Measurements from ENCODE around the gene NR0B1. TPM values are rescaled to one million over a fixed set of nuclear protein-coding genes. Genes with fewer than 3 reads are reported as not detected.

Gene NR0B1
- polyA plus RNA-seq, 1 of the 3 experiments (the other 2 are of a cell fraction): 2.2 TPM

GRCh38 chrX:30327762-30328161, 18.6 kb upstream of the NR0B1 start:
- WGBS (ENCODE audit: low lambda C conversion rate): 10% methylated on average over 4 of the region's 4 CpGs
- Histone ChIP-seq H3K36me3 (replicated peaks in 1 of 2; ENCODE audit: control insufficient read depth in 1 of 2, insufficient read depth in 2 of 2, low read length in 1 of 2) (no peaks in the 10 kb centered on the region), H3K27me3 (ENCODE audit: insufficient read depth) (peaks cover 6% of the 10 kb centered on the region; the same call in 1 of the 2 replicates), H3K9me2 (no peaks in the 10 kb centered on the region), H2AFZ (ENCODE audit: low read depth) (no peak overlapping the region), H4K20me1 (ENCODE audit: insufficient read depth) (no peaks in the 10 kb centered on the region), H3F3A (replicated peaks; ENCODE audit: insufficient read depth) (no peaks in the 10 kb centered on the region), H3K4me1 (ENCODE audit: control insufficient read depth in 1 of 2, insufficient read depth in 2 of 2, low read depth in 1 of 2, low read length in 1 of 2) (no peaks in the 10 kb centered on the region), H3K79me2 (ENCODE audit: insufficient read depth) (no peaks in the 10 kb centered on the region), H3K9ac (no peak overlapping the region), H3K9me3 (no peaks in the 10 kb centered on the region), H3K4me2 (no peak overlapping the region), H3K4me3 (ENCODE audit: low read depth in 2 of 2, low read length in 1 of 2) (no peak overlapping the region), H3K27ac (ENCODE audit: low read depth in 2 of 2, low read length in 1 of 2) (no peak overlapping the region)
- TF ChIP-seq PBX3 (IDR thresholded peaks at IDR 0.05) (no peak), RCOR1 (IDR thresholded peaks at IDR 0.05; ENCODE audit: low read length) (no peak), EZH2phosphoT487 (IDR thresholded peaks at IDR 0.05; ENCODE audit: borderline replicate concordance, low read depth) (no peak), NRF1 (IDR thresholded peaks at IDR 0.05; ENCODE audit: low read depth, low read length) (no peak), TCF12 (IDR thresholded peaks at IDR 0.05) (no peak), EP300 (IDR thresholded peaks at IDR 0.05; ENCODE audit: borderline replicate concordance in 1 of 2, low read depth in 1 of 2, low read length in 1 of 2) (no peak), CTCF (IDR thresholded peaks at IDR 0.05) (peak; percentile 41), GATA2 (CRISPR knock-in tag; IDR thresholded peaks at IDR 0.05) (no peak)
- POLR2A ChIA-PET: no interaction called here
- DNase-seq: no peak
- CTCF ChIA-PET: interaction anchor here (0.6 kb wide), 1 partner anchor 20 kb away, joined by 3 read pairs; no protein-coding TSS in a partner anchor

DNA sequence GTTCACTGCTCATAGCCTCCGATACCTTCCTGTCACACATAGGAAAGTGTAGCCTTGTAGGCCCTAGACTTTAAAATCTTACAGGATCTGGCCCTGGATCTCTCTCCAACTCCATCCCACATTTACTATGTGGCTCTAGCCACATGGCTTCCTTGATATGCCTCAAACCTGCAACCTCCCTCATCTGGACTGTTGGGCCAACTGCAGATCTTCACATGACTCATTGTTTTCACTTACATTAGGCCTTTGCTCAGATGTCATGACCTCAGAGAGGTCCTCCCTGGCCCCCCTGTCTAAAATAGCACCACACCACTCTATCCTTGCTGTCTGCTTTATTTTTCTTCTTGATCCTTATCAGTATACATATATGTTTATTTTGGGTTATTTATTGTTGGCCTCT, 8.1 kb upstream of the NR0B1 start:
- H3K27ac ChIP-seq (ENCODE audit: low read depth in 2 of 2, low read length in 1 of 2): no peak overlapping the region
- no peaks in the 10 kb centered on the region for H3K9me3 ChIP-seq
- WGBS (ENCODE audit: low lambda C conversion rate): 63% methylated on average over 1 of the region's 1 CpG
- H3K9ac ChIP-seq: no peak overlapping the region
- H3K27me3 ChIP-seq (ENCODE audit: insufficient read depth): no peaks in the 10 kb centered on the region
- H3K4me1 ChIP-seq (ENCODE audit: control insufficient read depth in 1 of 2, insufficient read depth in 2 of 2, low read depth in 1 of 2, low read length in 1 of 2): no peaks in the 10 kb centered on the region
- H3K36me3 ChIP-seq (replicated peaks in 1 of 2; ENCODE audit: control insufficient read depth in 1 of 2, insufficient read depth in 2 of 2, low read length in 1 of 2): no peaks in the 10 kb centered on the region
- H3K4me3 ChIP-seq (ENCODE audit: low read depth in 2 of 2, low read length in 1 of 2): no peak overlapping the region
- CTCF ChIA-PET: no interaction called here
- no peaks in the 10 kb centered on the region for H4K20me1 ChIP-seq (ENCODE audit: insufficient read depth)
- H3F3A ChIP-seq (replicated peaks; ENCODE audit: insufficient read depth): no peaks in the 10 kb centered on the region
- H3K4me2 ChIP-seq: no peak overlapping the region
- no peak for TF ChIP-seq YY1 (IDR thresholded peaks at IDR 0.05; ENCODE audit: low read depth)
- no peak for TF ChIP-seq PBX3 (IDR thresholded peaks at IDR 0.05)
- no peak for TF ChIP-seq SMC3 (IDR thresholded peaks at IDR 0.05; ENCODE audit: low read depth, low read length)
- no peak for TF ChIP-seq MXI1 (IDR thresholded peaks at IDR 0.05; ENCODE audit: low read depth, low read length)
- no peak for TF ChIP-seq ELF1 (IDR thresholded peaks at IDR 0.05)
- TF ChIP-seq, protein P1, sequence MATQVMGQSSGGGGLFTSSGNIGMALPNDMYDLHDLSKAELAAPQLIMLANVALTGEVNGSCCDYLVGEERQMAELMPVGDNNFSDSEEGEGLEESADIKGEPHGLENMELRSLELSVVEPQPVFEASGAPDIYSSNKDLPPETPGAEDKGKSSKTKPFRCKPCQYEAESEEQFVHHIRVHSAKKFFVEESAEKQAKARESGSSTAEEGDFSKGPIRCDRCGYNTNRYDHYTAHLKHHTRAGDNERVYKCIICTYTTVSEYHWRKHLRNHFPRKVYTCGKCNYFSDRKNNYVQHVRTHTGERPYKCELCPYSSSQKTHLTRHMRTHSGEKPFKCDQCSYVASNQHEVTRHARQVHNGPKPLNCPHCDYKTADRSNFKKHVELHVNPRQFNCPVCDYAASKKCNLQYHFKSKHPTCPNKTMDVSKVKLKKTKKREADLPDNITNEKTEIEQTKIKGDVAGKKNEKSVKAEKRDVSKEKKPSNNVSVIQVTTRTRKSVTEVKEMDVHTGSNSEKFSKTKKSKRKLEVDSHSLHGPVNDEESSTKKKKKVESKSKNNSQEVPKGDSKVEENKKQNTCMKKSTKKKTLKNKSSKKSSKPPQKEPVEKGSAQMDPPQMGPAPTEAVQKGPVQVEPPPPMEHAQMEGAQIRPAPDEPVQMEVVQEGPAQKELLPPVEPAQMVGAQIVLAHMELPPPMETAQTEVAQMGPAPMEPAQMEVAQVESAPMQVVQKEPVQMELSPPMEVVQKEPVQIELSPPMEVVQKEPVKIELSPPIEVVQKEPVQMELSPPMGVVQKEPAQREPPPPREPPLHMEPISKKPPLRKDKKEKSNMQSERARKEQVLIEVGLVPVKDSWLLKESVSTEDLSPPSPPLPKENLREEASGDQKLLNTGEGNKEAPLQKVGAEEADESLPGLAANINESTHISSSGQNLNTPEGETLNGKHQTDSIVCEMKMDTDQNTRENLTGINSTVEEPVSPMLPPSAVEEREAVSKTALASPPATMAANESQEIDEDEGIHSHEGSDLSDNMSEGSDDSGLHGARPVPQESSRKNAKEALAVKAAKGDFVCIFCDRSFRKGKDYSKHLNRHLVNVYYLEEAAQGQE (IDR thresholded peaks at IDR 0.05; ENCODE audit: low read depth, low read length): no peak
- no peak for TF ChIP-seq EP300 (IDR thresholded peaks at IDR 0.05; ENCODE audit: borderline replicate concordance in 1 of 2, low read depth in 1 of 2, low read length in 1 of 2)
- TF ChIP-seq POLR2AphosphoS5 (IDR thresholded peaks at IDR 0.05; ENCODE audit: low read depth, low read length): no peak
- no peak for TF ChIP-seq FOXM1 (IDR thresholded peaks at IDR 0.05; ENCODE audit: low read depth)
- no peak for TF ChIP-seq SIN3A (IDR thresholded peaks at IDR 0.05; ENCODE audit: borderline replicate concordance, low read depth, low read length)
- no peak for TF ChIP-seq CHD2 (IDR thresholded peaks at IDR 0.05; ENCODE audit: low read length, partially characterized antibody)
- TF ChIP-seq GABPA (IDR thresholded peaks at IDR 0.05; ENCODE audit: low read depth): no peak
- no peak for TF ChIP-seq TAF1 (IDR thresholded peaks at IDR 0.05; ENCODE audit: borderline replicate concordance, low read depth, low read length)
- no peak for TF ChIP-seq RXRA (IDR thresholded peaks at IDR 0.05; ENCODE audit: borderline replicate concordance, low read depth)
- TF ChIP-seq RFX5 (IDR thresholded peaks at IDR 0.05; ENCODE audit: low read length): no peak
- TF ChIP-seq RCOR1 (IDR thresholded peaks at IDR 0.05; ENCODE audit: low read length): no peak
- H3K79me2 ChIP-seq (ENCODE audit: insufficient read depth): no peaks in the 10 kb centered on the region
- H3K9me2 ChIP-seq: no peaks in the 10 kb centered on the region
- no peak for DNase-seq
- POLR2A ChIA-PET: no interaction called here
- H2AFZ ChIP-seq (ENCODE audit: low read depth): no peak overlapping the region
